22Rv1 (cell line): ENCODE results near the gene ARVCF.
A peak's percentile ranks its signal among the peaks of the same experiment; 100 is the strongest.

Experiments
- H3K27ac ChIP-seq: fragments of 450-650 bp; 2 replicates; pipeline ENCODE4 v1.5.1; 2017
- ZFX ChIP-seq: fragments of 450-650 bp; IDR thresholded peaks from 2 replicates; pipeline ENCODE4 v1.6.1; 2017; ENCODE audit warnings: antibody characterized with exemption, borderline replicate concordance
- TF ChIP-seq, protein P1 (sequence below): fragments of 450-650 bp; IDR thresholded peaks from 2 replicates; pipeline ENCODE4 v1.5.1; 2017; ENCODE audit warnings: mild to moderate bottlenecking

Gene ARVCF

DNA sequence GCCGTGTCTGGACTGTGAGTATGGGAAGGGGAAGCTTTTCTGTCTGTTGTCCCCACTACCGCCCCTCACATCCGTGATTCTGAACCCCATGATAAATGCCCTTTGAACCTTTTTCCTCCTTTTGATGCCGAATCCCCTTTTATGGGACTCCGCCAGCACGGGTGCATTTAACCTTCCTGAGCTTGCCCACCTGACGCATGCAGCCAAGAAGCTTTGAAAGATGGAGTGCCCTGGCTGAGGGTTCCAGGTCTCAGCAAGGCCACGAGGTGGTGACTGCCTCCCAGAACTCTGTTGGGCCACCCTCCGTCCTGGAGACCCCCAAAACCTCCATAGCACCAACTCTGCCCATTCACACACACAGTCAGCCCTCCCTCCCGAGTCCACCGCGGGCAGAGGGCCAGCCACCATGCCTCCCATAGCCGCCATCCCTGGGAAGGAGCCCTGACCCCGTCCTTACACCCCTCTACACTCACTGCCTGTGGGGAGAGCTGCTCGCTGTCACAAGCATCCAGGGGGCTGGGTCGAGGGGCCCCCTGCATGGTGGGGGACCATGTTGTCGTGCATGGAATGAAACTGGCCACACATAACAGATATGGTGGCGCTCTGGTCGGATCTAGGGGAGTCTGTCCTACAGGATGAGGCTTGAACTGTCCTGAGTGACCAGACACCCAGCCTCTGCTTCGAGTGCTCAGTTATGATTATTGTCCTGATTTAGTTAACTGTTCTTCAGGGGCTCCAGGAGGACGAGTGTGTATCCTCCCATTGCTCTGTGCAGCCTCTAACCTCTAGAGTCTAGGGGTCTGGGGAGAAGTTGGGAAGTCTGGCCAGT lies 75.9 kb downstream of the ARVCF start:
- TF ChIP-seq, protein P1, sequence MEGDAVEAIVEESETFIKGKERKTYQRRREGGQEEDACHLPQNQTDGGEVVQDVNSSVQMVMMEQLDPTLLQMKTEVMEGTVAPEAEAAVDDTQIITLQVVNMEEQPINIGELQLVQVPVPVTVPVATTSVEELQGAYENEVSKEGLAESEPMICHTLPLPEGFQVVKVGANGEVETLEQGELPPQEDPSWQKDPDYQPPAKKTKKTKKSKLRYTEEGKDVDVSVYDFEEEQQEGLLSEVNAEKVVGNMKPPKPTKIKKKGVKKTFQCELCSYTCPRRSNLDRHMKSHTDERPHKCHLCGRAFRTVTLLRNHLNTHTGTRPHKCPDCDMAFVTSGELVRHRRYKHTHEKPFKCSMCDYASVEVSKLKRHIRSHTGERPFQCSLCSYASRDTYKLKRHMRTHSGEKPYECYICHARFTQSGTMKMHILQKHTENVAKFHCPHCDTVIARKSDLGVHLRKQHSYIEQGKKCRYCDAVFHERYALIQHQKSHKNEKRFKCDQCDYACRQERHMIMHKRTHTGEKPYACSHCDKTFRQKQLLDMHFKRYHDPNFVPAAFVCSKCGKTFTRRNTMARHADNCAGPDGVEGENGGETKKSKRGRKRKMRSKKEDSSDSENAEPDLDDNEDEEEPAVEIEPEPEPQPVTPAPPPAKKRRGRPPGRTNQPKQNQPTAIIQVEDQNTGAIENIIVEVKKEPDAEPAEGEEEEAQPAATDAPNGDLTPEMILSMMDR: no peak
- TF ChIP-seq ZFX: no peak
- H3K27ac ChIP-seq: peak overlapping the region; percentile 79

DNA sequence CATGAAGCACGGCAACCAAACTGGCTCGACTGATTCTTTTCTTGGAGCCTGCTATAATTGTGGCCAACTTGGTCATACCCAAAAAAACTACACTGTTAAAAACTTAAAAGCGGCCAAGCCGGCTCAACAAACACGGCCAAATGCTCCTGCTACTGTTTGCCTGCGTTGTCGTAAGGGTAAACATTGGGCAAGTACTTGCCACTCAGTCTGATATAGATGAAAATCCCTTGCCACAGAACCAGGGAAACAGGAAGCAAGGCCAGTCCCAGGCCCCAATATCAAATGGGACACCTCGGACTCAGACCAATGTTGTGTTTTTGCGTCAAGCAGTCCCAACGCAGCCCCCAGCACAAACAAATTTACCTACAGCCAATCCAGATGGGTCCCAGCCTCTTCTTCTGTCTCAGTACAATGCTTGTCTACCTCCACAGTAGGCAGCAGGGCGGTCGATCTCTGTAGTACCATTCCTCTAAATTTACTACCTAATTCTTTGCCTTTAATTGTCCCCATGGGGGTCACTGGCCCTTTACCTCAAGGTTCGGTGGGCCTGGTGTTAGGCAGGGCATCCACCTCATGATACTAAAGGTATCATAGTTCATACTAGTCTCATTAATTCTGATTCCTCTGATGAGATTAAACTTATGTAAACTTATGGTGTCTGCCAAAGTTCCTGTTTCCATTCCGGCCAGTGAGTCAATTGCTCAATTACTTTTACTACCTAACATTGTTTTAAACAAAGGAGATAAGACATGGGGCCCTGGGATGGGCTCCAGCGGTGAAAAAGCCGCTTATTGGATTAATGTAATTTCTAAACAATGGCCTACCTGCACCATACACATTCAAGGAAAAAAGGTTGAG lies 78.8 kb downstream of the ARVCF start:
- peak overlapping the region; percentile 94 for H3K27ac ChIP-seq
- TF ChIP-seq ZFX: no peak

DNA sequence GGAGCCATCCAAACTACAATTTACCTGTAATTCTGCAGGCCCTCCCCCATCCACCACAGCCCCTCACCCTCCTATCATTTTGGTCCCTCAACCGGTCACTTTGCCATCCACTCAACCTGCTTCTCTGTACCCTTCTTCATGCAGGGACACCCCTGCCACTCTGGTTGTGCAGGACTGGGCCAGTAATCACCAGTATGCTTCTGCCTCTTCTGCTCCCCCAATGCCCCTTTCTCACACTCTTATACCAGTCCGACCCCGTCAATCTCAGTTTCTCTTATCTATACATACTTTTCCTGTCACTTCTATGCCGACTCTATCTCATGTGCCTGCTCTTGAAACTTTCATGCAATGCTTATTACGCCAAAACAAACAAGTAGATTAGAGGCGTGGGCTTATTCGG lies 80.1 kb downstream of the ARVCF start:
- H3K27ac ChIP-seq: peak overlapping the region; percentile 94
- TF ChIP-seq, protein P1: no peak
- no peak for TF ChIP-seq ZFX

DNA sequence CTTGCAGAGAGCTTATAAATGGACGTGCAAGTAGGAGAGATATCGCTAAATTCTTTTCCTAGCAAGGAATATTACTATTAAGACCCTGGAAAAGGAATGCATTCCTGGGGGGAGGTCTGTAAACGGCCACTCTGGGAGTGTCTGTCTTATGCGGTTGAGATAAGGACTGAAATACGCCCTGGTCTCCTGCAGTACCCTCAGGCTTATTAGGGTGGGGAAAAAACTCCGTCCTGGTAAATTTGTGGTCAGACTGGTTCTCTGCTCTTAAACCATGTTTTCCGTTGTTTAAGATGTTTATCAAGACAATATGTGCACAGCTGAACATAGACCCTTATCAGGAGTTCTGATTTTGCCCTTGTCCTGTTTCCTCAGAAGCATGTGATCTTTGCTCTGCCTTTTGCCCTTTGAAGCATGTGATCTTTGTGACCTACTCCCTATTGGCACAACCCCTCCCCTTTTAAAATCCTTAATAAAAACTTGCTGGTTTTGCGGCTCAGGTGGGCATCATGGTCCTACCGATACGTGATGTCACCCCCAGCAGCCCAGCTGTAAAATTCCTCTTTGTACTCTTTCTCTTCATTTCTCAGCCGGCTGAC lies 81.4 kb downstream of the ARVCF start:
- peak overlapping the region; percentile 60 for H3K27ac ChIP-seq

DNA sequence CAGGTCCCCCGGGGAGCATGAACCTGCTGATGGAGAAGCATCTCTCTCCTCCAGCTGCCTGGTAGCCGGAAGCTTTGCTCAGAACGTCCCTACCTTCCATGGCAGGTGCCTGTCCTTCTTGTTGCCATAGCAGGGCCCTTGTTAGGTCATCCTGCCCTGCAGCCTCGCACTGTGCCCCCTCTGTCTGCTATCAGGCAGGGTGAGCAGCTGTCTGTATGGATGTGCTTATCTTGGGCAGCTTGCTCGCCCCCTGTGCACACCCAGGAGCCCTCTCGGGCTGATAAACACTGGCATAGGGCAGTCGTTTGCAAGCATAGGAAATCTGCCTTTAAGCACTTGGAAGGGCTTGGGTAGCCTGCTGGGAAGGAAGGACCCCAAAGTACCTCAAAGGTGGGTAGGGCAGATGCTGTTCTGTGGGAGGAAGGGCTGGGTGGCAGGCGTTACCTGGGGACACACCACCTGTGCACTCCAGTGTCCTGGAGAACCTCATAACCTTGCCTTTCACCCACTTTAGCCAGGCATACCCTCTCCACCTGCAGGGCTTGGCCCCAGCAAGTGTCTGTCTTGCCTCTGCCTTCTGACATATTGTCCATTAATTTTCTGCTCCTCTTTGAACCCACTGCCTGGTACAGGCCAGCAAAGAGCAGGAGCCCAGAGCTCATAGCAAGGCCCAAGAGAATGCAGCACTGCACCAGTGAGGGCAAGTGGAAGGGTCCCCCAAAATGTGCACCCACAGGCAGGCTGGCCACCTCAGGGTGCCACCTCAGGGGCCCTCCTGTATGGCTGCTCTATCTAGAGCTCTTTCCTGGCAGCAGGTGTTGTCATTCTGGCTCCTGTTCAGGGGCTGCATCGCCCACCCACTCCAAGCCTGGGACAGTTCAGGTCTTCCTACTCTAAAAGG lies 83.0 kb downstream of the ARVCF start:
- H3K27ac ChIP-seq: peak overlapping the region; percentile 60; the same call in 1 of the 2 replicates
- TF ChIP-seq, protein P1: no peak

DNA sequence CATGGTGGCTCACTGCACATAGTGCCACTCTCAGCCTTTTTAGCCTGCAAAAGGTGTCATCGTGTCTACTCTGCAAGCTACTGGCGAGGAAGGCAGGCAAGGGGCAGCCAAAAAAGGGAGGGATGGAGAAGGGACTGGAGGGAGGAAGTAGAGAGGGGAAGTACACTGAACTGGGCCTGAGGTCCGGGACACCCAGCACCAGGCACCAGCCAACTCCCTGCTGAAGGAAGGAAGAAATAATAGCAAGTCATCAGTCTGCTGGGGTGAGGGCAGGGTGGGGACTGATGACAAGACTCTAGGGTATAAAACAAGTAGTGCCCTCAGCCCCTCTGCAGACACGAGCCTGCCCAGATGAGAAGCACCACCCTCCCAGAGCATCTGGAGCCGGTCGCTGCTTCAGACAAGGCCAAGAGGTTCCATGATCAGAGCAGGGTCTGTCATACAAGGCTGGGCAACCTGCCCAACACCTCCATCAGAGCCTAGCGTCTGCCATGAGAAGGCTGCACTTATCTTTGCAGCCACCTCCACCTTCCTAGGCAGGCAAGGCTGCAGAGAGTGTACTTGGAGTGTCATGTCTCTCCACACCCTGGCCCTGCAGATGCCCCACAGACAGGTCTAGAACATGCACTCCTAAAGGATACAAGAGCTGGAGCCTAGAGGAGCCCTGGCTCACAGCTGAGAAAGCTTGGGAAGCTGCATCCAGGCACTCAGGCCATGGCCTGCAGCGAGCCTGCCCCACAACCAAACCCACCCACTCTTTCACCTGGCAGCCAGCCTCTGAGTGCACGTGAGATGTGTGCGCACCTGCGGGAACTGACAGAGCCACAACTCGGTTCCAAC lies 84.0 kb downstream of the ARVCF start:
- TF ChIP-seq, protein P1: no peak
- TF ChIP-seq ZFX: no peak
- no peak overlapping the region for H3K27ac ChIP-seq

DNA sequence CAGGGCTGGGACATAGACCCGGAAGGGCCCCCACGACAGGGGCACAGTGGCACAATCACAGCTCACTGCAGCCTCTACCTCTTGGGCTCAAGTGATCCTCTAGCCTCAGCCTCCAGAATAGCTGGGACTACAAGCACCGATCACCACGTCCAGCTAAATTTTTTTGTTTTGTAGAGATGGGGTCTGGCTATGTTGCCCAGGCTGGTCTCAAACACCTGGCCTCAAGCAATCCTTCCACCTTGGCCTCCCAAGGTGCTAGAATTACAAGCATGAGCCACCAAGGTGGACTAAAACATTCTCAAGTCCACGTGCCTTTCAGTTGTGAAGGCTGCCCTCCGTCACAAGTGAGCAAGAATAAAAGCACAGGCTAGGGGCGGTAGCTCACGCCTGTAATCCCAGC lies 85.1 kb downstream of the ARVCF start:
- H3K27ac ChIP-seq: no peak overlapping the region
- TF ChIP-seq, protein P1: no peak
